ENCODE data around the gene SUOX.

Gene SUOX

GRCh38 chr12:55965240-55965639 is 31.8 kb upstream of the SUOX start:
- CTCF ChIA-PET, result no interaction called here

DNA sequence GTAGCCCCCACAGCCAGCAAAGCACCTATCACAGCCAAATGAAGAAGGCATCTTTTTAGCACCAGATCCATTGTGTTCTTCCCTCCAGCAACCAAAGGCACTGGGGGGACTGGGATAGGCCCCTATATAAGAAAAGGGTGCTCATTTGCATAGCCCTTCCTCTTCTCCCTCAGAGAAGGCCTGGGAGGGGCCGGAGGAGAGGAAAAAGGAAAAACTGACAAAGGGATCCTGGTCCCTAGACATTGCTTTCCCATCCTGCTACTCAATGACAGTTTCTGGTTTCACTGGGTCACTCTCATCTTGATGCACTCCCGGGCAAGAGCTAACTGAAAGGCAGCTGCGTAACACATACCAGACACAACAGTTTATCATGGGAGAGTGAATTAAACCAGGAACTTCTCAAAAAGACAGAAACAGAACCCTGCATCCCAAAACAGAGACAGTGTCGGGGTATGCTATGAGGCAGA is 31.1 kb upstream of the SUOX start, which contains the start of gene PMEL:
PMEL (minus strand) TSS at position 102 of the 467 bp plus-strand sequence; CDS start at position 71, 31 bp downstream.
- CTCF ChIA-PET, result no interaction called here
- no peak for DNase-seq (ENCODE audit: extremely low spot score)
- TF ChIP-seq HDGF (IDR thresholded peaks at IDR 0.05; ENCODE audit: borderline replicate concordance) (no peak), TARDBP (IDR thresholded peaks at IDR 0.05) (no peak), LEF1 (IDR thresholded peaks at IDR 0.05; ENCODE audit: borderline replicate concordance) (no peak), PKNOX1 (IDR thresholded peaks at IDR 0.05) (no peak), SUZ12 (IDR thresholded peaks at IDR 0.05) (no peak), NFRKB (IDR thresholded peaks at IDR 0.05) (no peak), L3MBTL2 (conservative IDR thresholded peaks at IDR 0.05) (no peak), CTBP1 (IDR thresholded peaks at IDR 0.05; ENCODE audit: borderline replicate concordance) (no peak), ELF4 (IDR thresholded peaks at IDR 0.05) (no peak; the same call in 1 of the 2 replicates), FOXM1 (IDR thresholded peaks at IDR 0.05; ENCODE audit: borderline replicate concordance) (no peak), FOXA1 (IDR thresholded peaks at IDR 0.05) (no peak)
- POLR2A ChIA-PET, result interaction anchor here (0.6 kb wide), 1 partner anchor 26 kb away, joined by 4 read pairs; no protein-coding TSS in a partner anchor

More at GRCh38 chr12:55965240-55965639, 31.8 kb upstream of the SUOX start:
- POLR2A ChIA-PET, result interaction anchor here (1.1 kb wide), 1 partner anchor 9 kb away, joined by 3 read pairs; the partner anchor contains the start of gene RAB5B
- no peak for DNase-seq (ENCODE audit: extremely low spot score)
- TF ChIP-seq NFRKB (IDR thresholded peaks at IDR 0.05) (no peak), FOXM1 (IDR thresholded peaks at IDR 0.05; ENCODE audit: borderline replicate concordance) (no peak), FOXK2 (IDR thresholded peaks at IDR 0.05) (no peak), LEF1 (IDR thresholded peaks at IDR 0.05; ENCODE audit: borderline replicate concordance) (no peak), SUZ12 (IDR thresholded peaks at IDR 0.05) (no peak), SP1 (IDR thresholded peaks at IDR 0.05) (no peak), FOXA1 (IDR thresholded peaks at IDR 0.05) (no peak), CTBP1 (IDR thresholded peaks at IDR 0.05; ENCODE audit: borderline replicate concordance) (no peak), BHLHE40 (IDR thresholded peaks at IDR 0.05; ENCODE audit: borderline replicate concordance) (no peak)

GRCh38 chr12:55966408-55967281 is 30.4 kb upstream of the SUOX start, which contains the start of gene CDK2:
Gene CDK2 (plus strand): TSS chr12:55966830. CDS start chr12:55967009, 179 bp downstream.
- POLR2A ChIA-PET, result interaction anchor here (0.6 to 1.0 kb wide), 3 partner anchors 26 to 40 kb away, joined by 3 to 4 read pairs (median 4); partner anchors contain the start of gene PYM1
- 0 out of 2 replicates have a peak, but pooled peaks have one; percentile 34 for TF ChIP-seq L3MBTL2 (conservative IDR thresholded peaks at IDR 0.05)
- TF ChIP-seq ARNT (IDR thresholded peaks at IDR 0.05), result no peak
- DNase-seq (ENCODE audit: extremely low spot score), result peak; percentile 92
- CTCF ChIA-PET, result no interaction called here

GRCh38 chr12:55969356-55969755 is 27.7 kb upstream of the SUOX start:
- TF ChIP-seq ZNF384 (IDR thresholded peaks at IDR 0.05) (no peak), L3MBTL2 (conservative IDR thresholded peaks at IDR 0.05) (no peak), ARNT (IDR thresholded peaks at IDR 0.05) (no peak), FOXA1 (IDR thresholded peaks at IDR 0.05) (no peak), ELF4 (IDR thresholded peaks at IDR 0.05) (no peak), CTBP1 (IDR thresholded peaks at IDR 0.05; ENCODE audit: borderline replicate concordance) (no peak), PKNOX1 (IDR thresholded peaks at IDR 0.05) (no peak), TARDBP (IDR thresholded peaks at IDR 0.05) (no peak), BHLHE40 (IDR thresholded peaks at IDR 0.05; ENCODE audit: borderline replicate concordance) (no peak), FOXM1 (IDR thresholded peaks at IDR 0.05; ENCODE audit: borderline replicate concordance) (no peak), HDGF (IDR thresholded peaks at IDR 0.05; ENCODE audit: borderline replicate concordance) (no peak), LEF1 (IDR thresholded peaks at IDR 0.05; ENCODE audit: borderline replicate concordance) (no peak), SUZ12 (IDR thresholded peaks at IDR 0.05) (no peak), SP1 (IDR thresholded peaks at IDR 0.05) (no peak), FOXK2 (IDR thresholded peaks at IDR 0.05) (no peak), NFRKB (IDR thresholded peaks at IDR 0.05) (no peak)
- CTCF ChIA-PET, result interaction anchor here (1.4 kb wide), 1 partner anchor 27 kb away, joined by 6 read pairs; no protein-coding TSS in a partner anchor
- POLR2A ChIA-PET, result interaction anchor here (1.0 kb wide), 1 partner anchor 13 kb away, joined by 3 read pairs; no protein-coding TSS in a partner anchor
- DNase-seq (ENCODE audit: extremely low spot score), result no peak

DNA sequence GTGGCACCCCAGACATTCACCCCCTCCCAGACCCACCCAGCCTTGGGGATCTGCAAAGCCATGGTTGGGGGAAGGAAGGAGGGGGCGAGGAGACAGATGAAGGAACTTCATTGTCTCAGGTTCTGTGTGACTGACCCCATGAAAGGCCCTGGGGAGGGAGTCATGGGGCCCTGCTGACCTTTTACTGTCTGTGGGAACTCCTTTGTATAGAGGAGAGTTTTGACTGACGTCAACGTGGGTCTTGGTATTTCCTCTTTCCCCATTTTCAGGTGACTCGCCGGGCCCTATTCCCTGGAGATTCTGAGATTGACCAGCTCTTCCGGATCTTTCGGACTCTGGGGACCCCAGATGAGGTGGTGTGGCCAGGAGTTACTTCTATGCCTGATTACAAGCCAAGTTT is 26.3 kb upstream of the SUOX start:
- TF ChIP-seq BHLHE40 (IDR thresholded peaks at IDR 0.05; ENCODE audit: borderline replicate concordance) (no peak), LEF1 (IDR thresholded peaks at IDR 0.05; ENCODE audit: borderline replicate concordance) (no peak), FOXA1 (IDR thresholded peaks at IDR 0.05) (no peak), TARDBP (IDR thresholded peaks at IDR 0.05) (no peak), ARNT (IDR thresholded peaks at IDR 0.05) (no peak), NFRKB (IDR thresholded peaks at IDR 0.05) (no peak), ZNF384 (IDR thresholded peaks at IDR 0.05) (no peak), FOXM1 (IDR thresholded peaks at IDR 0.05; ENCODE audit: borderline replicate concordance) (no peak)
- POLR2A ChIA-PET, result interaction anchor here (0.9 kb wide), 1 partner anchor 153 kb away, joined by 3 read pairs; the partner anchor contains the start of gene SARNP
- no peak for DNase-seq (ENCODE audit: extremely low spot score)
- CTCF ChIA-PET, result no interaction called here

GRCh38 chr12:55972042-55972441 is 25.0 kb upstream of the SUOX start:
- CTCF ChIA-PET, result interaction anchor here (0.7 kb wide), 1 partner anchor 57 kb away, joined by 4 read pairs; no protein-coding TSS in a partner anchor
- POLR2A ChIA-PET, result no interaction called here
- DNase-seq (ENCODE audit: extremely low spot score), result no peak
- no peak for TF ChIP-seq SP1 (IDR thresholded peaks at IDR 0.05)
- TF ChIP-seq L3MBTL2 (conservative IDR thresholded peaks at IDR 0.05), result no peak
- TF ChIP-seq BHLHE40 (IDR thresholded peaks at IDR 0.05; ENCODE audit: borderline replicate concordance), result no peak
- no peak for TF ChIP-seq TARDBP (IDR thresholded peaks at IDR 0.05)
- TF ChIP-seq ZNF384 (IDR thresholded peaks at IDR 0.05), result no peak
- TF ChIP-seq FOXA1 (IDR thresholded peaks at IDR 0.05), result no peak
- no peak for TF ChIP-seq CTBP1 (IDR thresholded peaks at IDR 0.05; ENCODE audit: borderline replicate concordance)
- TF ChIP-seq LEF1 (IDR thresholded peaks at IDR 0.05; ENCODE audit: borderline replicate concordance), result no peak
- TF ChIP-seq FOXK2 (IDR thresholded peaks at IDR 0.05), result no peak
- no peak for TF ChIP-seq ELF4 (IDR thresholded peaks at IDR 0.05)
- TF ChIP-seq NFRKB (IDR thresholded peaks at IDR 0.05), result no peak
- TF ChIP-seq SUZ12 (IDR thresholded peaks at IDR 0.05), result no peak
- no peak for TF ChIP-seq FOXM1 (IDR thresholded peaks at IDR 0.05; ENCODE audit: borderline replicate concordance)
- TF ChIP-seq ARNT (IDR thresholded peaks at IDR 0.05), result no peak
- no peak for TF ChIP-seq HDGF (IDR thresholded peaks at IDR 0.05; ENCODE audit: borderline replicate concordance)
- TF ChIP-seq PKNOX1 (IDR thresholded peaks at IDR 0.05), result no peak
